Esophagus mucosa (tissue), 1 donor: ENCODE results near the gene LGI2. TPM values are rescaled to one million over a fixed set of nuclear protein-coding genes. Genes with fewer than 3 reads are reported as not detected.
A peak's percentile ranks its signal among the peaks of the same experiment; 100 is the strongest.

ENCODE experiments used
- ATAC-seq: fragments of 200-7000 bp; cut with Tn5 transposase; one replicate; pipeline ENCODE4 v1.9.1; 2020
- total RNA-seq: library from RNA; stranded (reverse); gene quantifications from one replicate; pipeline ENCODE4 v1.2.4, GENCODE V29; 2023
- donor health status: DM: yes; HTN: yes; CAD: no.

The LGI2 gene
- total RNA-seq, 1 donor from 2014 or later = 0.20 TPM

DNA sequence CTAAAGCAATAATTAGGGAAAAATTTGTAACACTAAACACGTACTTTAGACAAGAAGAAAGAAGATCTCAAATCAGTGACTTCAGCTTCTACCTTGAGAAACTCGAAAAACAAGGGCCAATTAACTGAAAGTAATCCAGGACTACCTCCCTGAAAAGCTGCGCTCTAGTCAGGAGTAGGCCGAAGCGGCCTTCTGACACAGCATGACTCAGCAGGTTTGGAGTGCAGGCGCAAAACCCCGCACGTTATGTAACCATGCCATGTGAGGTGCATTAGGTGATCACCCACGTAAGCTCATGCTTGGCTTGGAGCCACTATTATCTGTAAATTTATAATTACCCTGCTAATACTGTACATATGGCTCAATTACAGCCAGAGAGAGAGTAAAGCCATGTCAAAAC lies 65.1 kb downstream of the LGI2 start:
- ATAC-seq = peak; percentile 96

GRCh38 chr4:24963277-24963676 lies 67.5 kb downstream of the LGI2 start:
- ATAC-seq = no peak

GRCh38 chr4:24957886-24958285 lies 72.9 kb downstream of the LGI2 start:
- ATAC-seq = no peak

GRCh38 chr4:24956763-24957162 lies 74.0 kb downstream of the LGI2 start:
- no peak for ATAC-seq

DNA sequence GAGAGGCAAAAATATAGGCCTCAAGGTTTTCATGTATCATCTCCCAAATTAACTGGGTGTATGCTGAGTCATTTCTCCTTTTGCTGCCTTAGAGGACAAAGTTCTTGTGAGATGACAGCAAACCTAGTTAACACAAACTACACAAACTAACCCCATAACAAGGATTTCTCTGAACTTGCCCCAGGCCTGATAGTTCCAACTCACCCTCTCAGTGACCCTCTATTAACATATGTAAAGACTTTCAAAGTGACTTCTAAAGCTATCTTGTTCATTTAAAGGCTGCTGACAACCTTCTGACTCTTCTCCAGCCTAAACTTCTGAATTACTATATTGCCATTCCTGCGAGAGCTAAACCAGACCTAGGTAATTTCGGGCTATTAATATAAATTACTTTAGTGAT lies 74.7 kb downstream of the LGI2 start:
- ATAC-seq = no peak

GRCh38 chr4:24952667-24953066 lies 78.1 kb downstream of the LGI2 start:
- ATAC-seq = no peak

GRCh38 chr4:24949970-24950369 lies 80.8 kb downstream of the LGI2 start:
- no peak for ATAC-seq

Other genes with a start within 250 kb of the LGI2 start
- gene SOD3, start 235.4 kb downstream of the LGI2 start, total RNA-seq = 3.4 TPM
- gene CCDC149, start 117.9 kb downstream of the LGI2 start, total RNA-seq = 2.7 TPM
- gene SEPSECS, start 129.5 kb upstream of the LGI2 start, total RNA-seq = 4.4 TPM
- gene PI4K2B, start 203.1 kb upstream of the LGI2 start, total RNA-seq = 17.3 TPM